ENCODE measurements around the gene ZNF823.

DNA sequence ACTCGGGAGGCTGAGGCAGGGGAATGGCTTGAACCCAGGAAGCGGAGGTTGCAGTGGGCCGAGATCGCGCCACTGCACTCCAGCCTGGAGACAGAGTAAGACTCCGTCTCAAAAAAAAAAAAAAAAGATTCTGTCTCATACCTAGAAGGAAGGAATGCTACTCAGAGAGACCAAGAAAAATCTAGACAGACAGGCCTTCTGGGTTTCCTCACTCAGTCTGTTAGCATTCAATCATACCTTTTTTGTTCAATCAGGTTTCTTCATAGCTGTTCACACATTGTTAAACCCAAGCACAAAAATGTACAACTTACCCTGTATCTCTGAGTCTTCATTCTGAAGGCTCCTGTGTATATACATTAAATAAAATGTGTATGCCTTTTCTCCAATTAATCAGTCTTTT is 40.5 kb downstream of the ZNF823 start:
- TF ChIP-seq, protein P1, sequence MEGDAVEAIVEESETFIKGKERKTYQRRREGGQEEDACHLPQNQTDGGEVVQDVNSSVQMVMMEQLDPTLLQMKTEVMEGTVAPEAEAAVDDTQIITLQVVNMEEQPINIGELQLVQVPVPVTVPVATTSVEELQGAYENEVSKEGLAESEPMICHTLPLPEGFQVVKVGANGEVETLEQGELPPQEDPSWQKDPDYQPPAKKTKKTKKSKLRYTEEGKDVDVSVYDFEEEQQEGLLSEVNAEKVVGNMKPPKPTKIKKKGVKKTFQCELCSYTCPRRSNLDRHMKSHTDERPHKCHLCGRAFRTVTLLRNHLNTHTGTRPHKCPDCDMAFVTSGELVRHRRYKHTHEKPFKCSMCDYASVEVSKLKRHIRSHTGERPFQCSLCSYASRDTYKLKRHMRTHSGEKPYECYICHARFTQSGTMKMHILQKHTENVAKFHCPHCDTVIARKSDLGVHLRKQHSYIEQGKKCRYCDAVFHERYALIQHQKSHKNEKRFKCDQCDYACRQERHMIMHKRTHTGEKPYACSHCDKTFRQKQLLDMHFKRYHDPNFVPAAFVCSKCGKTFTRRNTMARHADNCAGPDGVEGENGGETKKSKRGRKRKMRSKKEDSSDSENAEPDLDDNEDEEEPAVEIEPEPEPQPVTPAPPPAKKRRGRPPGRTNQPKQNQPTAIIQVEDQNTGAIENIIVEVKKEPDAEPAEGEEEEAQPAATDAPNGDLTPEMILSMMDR (IDR thresholded peaks at IDR 0.05) = no peak
- TF ChIP-seq POLR2A (IDR thresholded peaks at IDR 0.05) (no peak), EP300 (IDR thresholded peaks at IDR 0.05) (no peak), POLR2AphosphoS5 (IDR thresholded peaks at IDR 0.05) (no peak)

Measured in upper lobe of left lung (tissue), 4 donors.